K562 (cell line): Measurements from ENCODE around the gene PEX11A. TPM values are rescaled to one million over a fixed set of nuclear protein-coding genes. Genes with fewer than 3 reads are reported as not detected.

ENCODE experiments used
- ATF1 ChIP-seq, 2 experiments: fragments of 450-650 bp in 1 of 2; IDR thresholded peaks; 2 replicates each; pipeline ENCODE4 v1.6.1; 2016; ENCODE audit warnings: missing compliant biosample characterization in 1 of 2, missing genetic modification characterization in 1 of 2
- BRD4 ChIP-seq: fragments of 200-600 bp; sonication (generic); IDR thresholded peaks from 2 replicates; pipeline ENCODE4 v1.6.1; 2017; ENCODE audit warnings: inconsistent platforms
- FOXK2 ChIP-seq, 2 experiments: fragments of 450-650 bp; IDR thresholded peaks in 1 of 2; conservative IDR thresholded peaks in 1 of 2; 2 replicates each; pipeline ENCODE4 v1.6.1; 2016; ENCODE audit warnings: low read depth in 2 of 2, mild to moderate bottlenecking in 1 of 2
- HLTF ChIP-seq: fragments of 450-650 bp; IDR thresholded peaks from 2 replicates; pipeline ENCODE4 v1.6.1; 2016
- MCM3 ChIP-seq: fragments of 450-650 bp; IDR thresholded peaks from 2 replicates; pipeline ENCODE4 v1.6.1; 2016
- MYBL2 ChIP-seq, 2 experiments: fragments of 450-650 bp in 1 of 2; sonication (generic) in 1 of 2; formaldehyde crosslinking in 1 of 2; IDR thresholded peaks; 2 replicates each; pipeline versions ENCODE4 v1.6.1 to v1.8.1; 2017 to 2022; ENCODE audit warnings: borderline replicate concordance in 1 of 2, inconsistent platforms in 1 of 2, low read depth in 1 of 2, mild to moderate bottlenecking in 1 of 2, missing genetic modification reagents in 1 of 2, moderate library complexity in 1 of 2
- PHF8 ChIP-seq: fragments of 200-600 bp; sonication (generic); IDR thresholded peaks from 2 replicates; pipeline ENCODE4 v1.6.1; 2012; ENCODE audit warnings: mixed run types, mild to moderate bottlenecking, inconsistent platforms, low read length, moderate library complexity, borderline replicate concordance
- ZNF644 ChIP-seq: fragments of 200-800 bp; sonication (Bioruptor generic); IDR thresholded peaks from 2 replicates; pipeline ENCODE4 v1.6.1; 2016; ENCODE audit warnings: low read depth, missing genetic modification characterization, missing compliant biosample characterization
- polyA plus RNA-seq, 8 experiments: library from polyadenylated mRNA; depleted of rRNA in 4 of 8; stranded (reverse) in 5 of 8; unstranded in 3 of 8; fragments of >200 nt; fragmentation: Nextera tagmentation in 2 of 8; fragmentation: Illumina TruSeq in 1 of 8; extraction: Ambion mirVana in 2 of 8; extraction: Trizol in 1 of 8; gene quantifications; 2 replicates each; pipeline versions ENCODE4 v1.2.1 to v1.2.3, GENCODE V29; 2011 to 2014; ENCODE audit warnings: inconsistent platforms in 1 of 8, missing spikeins in 1 of 8
- total RNA-seq, 7 experiments: library from RNA; depleted of rRNA in 6 of 7; stranded (reverse); fragments of >200 nt in 6 of 7; fragmentation: Illumina TruSeq in 2 of 7; extraction: Trizol in 2 of 7; gene quantifications; 2 replicates each; pipeline versions ENCODE4 v1.2.1 to v1.2.3, GENCODE V29; 2011 to 2021; ENCODE audit warnings: low replicate concordance in 1 of 7
- TF ChIP-seq, protein P1 (sequence below): fragments of 450-650 bp; IDR thresholded peaks from 2 replicates; pipeline ENCODE4 v1.6.1; 2016; ENCODE audit warnings: borderline replicate concordance
- TF ChIP-seq, protein P2 (sequence below): fragments of 200-800 bp; sonication (Bioruptor generic); IDR thresholded peaks from 2 replicates; pipeline ENCODE4 v1.6.1; 2017; ENCODE audit warnings: missing genetic modification characterization, missing compliant biosample characterization
- TF ChIP-seq, protein P3 (sequence below): sonication (generic); formaldehyde crosslinking; IDR thresholded peaks from 2 replicates; pipeline ENCODE4 v1.8.0; 2022; ENCODE audit warnings: mild to moderate bottlenecking, missing genetic modification reagents
- TF ChIP-seq, protein P4 (sequence below): fragments of 450-650 bp; formaldehyde crosslinking; IDR thresholded peaks from 2 replicates; pipeline ENCODE4 v1.4.0; 2020; ENCODE audit warnings: mild to moderate bottlenecking, moderate library complexity
- TF ChIP-seq, protein P5 (sequence below): fragments of 250-450 bp; sonication (Bioruptor Pico); IDR thresholded peaks from 2 replicates; pipeline ENCODE4 v1.5.0; 2021; ENCODE audit warnings: mild to moderate bottlenecking, borderline replicate concordance

Gene PEX11A
- total and polyA plus RNA-seq, 9 of the 15 experiments (the other 6 are each of a cell fraction or from before 2014, with no cell fraction given) = not detected

DNA sequence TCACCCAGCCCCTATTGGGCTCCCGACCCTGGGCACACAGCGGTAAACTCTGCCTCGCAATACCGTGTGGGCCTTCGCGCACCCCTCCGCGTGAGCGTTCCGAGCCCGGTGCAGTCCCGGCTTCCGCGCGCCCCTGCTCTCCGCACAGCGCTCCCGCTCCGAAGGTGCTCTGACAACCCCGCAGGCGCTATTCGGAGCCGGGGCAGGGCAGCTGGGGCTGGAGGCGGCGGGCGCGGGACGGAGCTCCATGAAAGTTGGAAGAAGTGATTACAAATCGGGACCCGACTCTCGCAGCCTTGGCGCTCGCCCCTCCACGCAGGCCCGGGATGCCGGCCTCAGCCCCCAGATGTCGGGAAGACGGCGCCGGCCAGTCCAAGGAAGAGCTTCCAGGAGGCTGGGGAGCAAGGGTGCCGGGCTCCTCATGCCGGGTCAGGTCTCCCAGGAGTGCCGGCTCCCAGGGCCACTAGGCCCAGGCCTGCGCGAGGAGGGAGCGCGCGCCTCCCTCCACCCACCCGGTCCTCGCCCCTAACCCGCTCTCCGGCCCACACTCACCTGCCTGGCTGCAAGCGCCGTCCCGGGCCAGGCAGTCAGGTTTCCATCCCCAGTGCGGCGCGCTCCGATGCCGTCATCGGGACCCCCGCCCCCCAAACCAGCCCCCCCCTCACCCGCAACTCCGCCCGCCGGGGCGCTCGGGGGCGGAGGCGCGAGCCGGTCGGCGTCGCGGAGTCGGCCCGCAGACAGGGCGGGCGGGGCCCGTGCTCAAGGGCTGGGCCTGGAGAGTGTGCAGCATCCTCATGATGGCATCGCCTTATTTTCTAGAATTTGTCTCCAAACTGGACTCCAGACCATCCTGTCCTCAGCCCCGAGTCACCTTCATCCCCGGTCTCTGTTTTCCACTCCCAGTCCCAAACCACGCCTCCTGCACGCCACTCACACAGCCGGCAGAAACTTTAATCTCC is 35.4 kb downstream of the PEX11A start, which contains the start of gene KIF7 (continued):
- TF ChIP-seq ATF1 (CRISPR knock-in tag; IDR thresholded peaks at IDR 0.05) = 0 out of 2 replicates have a peak, but pooled peaks have one; percentile 20
- TF ChIP-seq ATF1 (tag; IDR thresholded peaks at IDR 0.05) = no peak
- TF ChIP-seq, protein P1, sequence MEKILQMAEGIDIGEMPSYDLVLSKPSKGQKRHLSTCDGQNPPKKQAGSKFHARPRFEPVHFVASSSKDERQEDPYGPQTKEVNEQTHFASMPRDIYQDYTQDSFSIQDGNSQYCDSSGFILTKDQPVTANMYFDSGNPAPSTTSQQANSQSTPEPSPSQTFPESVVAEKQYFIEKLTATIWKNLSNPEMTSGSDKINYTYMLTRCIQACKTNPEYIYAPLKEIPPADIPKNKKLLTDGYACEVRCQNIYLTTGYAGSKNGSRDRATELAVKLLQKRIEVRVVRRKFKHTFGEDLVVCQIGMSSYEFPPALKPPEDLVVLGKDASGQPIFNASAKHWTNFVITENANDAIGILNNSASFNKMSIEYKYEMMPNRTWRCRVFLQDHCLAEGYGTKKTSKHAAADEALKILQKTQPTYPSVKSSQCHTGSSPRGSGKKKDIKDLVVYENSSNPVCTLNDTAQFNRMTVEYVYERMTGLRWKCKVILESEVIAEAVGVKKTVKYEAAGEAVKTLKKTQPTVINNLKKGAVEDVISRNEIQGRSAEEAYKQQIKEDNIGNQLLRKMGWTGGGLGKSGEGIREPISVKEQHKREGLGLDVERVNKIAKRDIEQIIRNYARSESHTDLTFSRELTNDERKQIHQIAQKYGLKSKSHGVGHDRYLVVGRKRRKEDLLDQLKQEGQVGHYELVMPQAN = no peak
- TF ChIP-seq MYBL2 (IDR thresholded peaks at IDR 0.05; ENCODE audit: low read depth) = no peak
- TF ChIP-seq MYBL2 (CRISPR knock-in tag; IDR thresholded peaks at IDR 0.05; ENCODE audit: borderline replicate concordance) = no peak
- TF ChIP-seq, protein P2, sequence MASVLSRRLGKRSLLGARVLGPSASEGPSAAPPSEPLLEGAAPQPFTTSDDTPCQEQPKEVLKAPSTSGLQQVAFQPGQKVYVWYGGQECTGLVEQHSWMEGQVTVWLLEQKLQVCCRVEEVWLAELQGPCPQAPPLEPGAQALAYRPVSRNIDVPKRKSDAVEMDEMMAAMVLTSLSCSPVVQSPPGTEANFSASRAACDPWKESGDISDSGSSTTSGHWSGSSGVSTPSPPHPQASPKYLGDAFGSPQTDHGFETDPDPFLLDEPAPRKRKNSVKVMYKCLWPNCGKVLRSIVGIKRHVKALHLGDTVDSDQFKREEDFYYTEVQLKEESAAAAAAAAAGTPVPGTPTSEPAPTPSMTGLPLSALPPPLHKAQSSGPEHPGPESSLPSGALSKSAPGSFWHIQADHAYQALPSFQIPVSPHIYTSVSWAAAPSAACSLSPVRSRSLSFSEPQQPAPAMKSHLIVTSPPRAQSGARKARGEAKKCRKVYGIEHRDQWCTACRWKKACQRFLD = no peak
- TF ChIP-seq, protein P3, sequence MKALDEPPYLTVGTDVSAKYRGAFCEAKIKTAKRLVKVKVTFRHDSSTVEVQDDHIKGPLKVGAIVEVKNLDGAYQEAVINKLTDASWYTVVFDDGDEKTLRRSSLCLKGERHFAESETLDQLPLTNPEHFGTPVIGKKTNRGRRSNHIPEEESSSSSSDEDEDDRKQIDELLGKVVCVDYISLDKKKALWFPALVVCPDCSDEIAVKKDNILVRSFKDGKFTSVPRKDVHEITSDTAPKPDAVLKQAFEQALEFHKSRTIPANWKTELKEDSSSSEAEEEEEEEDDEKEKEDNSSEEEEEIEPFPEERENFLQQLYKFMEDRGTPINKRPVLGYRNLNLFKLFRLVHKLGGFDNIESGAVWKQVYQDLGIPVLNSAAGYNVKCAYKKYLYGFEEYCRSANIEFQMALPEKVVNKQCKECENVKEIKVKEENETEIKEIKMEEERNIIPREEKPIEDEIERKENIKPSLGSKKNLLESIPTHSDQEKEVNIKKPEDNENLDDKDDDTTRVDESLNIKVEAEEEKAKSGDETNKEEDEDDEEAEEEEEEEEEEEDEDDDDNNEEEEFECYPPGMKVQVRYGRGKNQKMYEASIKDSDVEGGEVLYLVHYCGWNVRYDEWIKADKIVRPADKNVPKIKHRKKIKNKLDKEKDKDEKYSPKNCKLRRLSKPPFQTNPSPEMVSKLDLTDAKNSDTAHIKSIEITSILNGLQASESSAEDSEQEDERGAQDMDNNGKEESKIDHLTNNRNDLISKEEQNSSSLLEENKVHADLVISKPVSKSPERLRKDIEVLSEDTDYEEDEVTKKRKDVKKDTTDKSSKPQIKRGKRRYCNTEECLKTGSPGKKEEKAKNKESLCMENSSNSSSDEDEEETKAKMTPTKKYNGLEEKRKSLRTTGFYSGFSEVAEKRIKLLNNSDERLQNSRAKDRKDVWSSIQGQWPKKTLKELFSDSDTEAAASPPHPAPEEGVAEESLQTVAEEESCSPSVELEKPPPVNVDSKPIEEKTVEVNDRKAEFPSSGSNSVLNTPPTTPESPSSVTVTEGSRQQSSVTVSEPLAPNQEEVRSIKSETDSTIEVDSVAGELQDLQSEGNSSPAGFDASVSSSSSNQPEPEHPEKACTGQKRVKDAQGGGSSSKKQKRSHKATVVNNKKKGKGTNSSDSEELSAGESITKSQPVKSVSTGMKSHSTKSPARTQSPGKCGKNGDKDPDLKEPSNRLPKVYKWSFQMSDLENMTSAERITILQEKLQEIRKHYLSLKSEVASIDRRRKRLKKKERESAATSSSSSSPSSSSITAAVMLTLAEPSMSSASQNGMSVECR (CRISPR knock-in tag) = no peak
- TF ChIP-seq BRD4 = no peak
- TF ChIP-seq PHF8 = peak; percentile 71; the same call in 1 of the 2 replicates
- no peak for TF ChIP-seq FOXK2 (conservative IDR thresholded peaks at IDR 0.05 in 1 of 2, IDR thresholded peaks at IDR 0.05 in 1 of 2; ENCODE audit: low read depth in 2 of 2)
- no peak for TF ChIP-seq MCM3
- TF ChIP-seq, protein P4, sequence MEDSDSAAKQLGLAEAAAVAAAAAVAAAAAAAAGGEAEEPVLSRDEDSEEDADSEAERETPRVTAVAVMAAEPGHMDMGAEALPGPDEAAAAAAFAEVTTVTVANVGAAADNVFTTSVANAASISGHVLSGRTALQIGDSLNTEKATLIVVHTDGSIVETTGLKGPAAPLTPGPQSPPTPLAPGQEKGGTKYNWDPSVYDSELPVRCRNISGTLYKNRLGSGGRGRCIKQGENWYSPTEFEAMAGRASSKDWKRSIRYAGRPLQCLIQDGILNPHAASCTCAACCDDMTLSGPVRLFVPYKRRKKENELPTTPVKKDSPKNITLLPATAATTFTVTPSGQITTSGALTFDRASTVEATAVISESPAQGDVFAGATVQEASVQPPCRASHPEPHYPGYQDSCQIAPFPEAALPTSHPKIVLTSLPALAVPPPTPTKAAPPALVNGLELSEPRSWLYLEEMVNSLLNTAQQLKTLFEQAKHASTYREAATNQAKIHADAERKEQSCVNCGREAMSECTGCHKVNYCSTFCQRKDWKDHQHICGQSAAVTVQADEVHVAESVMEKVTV (CRISPR knock-in tag) = no peak
- TF ChIP-seq HLTF = no peak
- TF ChIP-seq, protein P5, sequence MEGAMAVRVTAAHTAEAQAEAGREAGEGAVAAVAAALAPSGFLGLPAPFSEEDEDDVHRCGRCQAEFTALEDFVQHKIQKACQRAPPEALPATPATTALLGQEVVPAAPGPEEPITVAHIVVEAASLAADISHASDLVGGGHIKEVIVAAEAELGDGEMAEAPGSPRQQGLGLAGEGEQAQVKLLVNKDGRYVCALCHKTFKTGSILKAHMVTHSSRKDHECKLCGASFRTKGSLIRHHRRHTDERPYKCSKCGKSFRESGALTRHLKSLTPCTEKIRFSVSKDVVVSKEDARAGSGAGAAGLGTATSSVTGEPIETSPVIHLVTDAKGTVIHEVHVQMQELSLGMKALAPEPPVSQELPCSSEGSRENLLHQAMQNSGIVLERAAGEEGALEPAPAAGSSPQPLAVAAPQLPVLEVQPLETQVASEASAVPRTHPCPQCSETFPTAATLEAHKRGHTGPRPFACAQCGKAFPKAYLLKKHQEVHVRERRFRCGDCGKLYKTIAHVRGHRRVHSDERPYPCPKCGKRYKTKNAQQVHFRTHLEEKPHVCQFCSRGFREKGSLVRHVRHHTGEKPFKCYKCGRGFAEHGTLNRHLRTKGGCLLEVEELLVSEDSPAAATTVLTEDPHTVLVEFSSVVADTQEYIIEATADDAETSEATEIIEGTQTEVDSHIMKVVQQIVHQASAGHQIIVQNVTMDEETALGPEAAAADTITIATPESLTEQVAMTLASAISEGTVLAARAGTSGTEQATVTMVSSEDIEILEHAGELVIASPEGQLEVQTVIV (CRISPR knock-in tag) = no peak
- no peak for TF ChIP-seq ZNF644
